ENCODE measurements around the gene CCT8L2.
"Not testable (repeated sequence)": the region's sequence is repeated elsewhere in the genome, so short reads cannot be mapped to it uniquely, and the experiment has no call there.

The CCT8L2 gene

DNA sequence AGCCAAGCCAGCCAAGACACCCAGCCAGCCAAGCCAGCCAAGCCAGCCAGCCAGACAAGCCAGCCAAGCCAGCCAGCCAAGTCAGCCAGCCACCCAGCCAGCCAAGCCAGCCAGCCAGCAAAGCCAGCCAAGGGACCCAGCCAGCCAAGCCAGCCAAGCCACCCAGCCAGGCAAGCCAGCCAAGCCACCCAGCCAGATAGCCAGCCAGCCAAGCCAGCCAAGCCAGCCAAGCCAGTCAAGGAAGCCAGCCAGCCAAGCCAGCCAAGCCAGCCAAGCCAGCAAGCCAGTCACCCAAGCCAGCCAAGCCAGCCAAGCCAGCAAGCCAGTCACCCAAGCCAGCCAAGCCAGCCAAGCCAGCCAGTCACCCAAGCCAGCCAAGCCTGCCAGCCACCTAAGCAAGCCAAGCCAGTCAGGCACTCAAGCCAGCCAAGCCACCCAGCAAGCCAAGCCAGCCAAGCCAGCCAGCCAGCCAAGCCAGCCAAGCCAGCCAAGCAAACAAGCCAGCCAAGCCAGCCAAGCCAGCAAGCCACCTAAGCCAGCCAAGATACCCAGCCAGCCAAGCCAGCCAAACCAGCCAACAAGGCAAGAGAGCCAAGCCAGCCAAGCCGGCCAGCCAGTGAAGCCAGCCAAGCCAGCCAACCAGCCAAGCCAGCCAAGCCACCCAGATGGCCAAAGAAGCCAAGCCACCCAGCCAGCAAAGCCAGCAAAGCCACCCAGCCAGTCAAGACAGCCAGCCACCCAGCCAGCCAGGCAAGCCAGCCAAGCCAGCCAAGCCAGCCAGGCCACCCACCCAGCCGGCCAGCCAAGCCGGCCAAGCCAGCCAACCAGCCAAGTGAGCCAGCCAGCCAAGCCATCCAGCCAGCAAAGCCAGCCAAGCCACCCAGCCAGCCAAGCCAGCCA, 33.3 kb downstream of the CCT8L2 start:
- DNase-seq (ENCODE audit: low read depth in 3 of 3) = no peak

DNA sequence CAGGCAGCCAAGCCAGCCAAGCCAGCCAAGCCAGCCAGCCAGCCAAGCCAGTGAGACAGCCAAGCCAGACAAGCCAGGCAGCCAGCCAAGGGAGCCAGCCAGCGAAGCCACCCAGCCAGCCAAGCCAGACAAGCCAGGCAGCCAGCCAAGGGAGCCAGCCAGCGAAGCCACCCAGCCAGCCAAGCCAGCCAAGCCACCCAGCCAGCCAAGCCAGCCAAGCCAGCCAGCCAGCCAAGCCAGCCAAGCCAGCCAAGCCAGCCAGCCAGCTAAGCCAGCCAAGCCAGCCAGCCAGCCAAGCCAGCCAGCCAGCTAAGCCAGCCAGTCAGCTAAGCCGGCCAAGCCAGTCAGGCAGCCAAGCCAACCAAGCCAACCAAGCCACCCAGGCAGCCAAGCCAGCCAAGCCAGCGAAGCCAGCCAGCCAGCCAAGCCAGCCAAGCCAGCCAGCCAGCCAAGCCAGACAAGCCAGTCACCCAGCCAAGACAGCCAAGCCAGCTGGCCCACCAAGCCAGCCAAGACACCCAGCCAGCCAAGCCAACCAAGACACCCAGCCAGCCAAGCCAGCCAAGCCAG, 34.1 kb downstream of the CCT8L2 start:
- DNase-seq (ENCODE audit: low read depth in 3 of 3) = not testable (repeated sequence)

DNA sequence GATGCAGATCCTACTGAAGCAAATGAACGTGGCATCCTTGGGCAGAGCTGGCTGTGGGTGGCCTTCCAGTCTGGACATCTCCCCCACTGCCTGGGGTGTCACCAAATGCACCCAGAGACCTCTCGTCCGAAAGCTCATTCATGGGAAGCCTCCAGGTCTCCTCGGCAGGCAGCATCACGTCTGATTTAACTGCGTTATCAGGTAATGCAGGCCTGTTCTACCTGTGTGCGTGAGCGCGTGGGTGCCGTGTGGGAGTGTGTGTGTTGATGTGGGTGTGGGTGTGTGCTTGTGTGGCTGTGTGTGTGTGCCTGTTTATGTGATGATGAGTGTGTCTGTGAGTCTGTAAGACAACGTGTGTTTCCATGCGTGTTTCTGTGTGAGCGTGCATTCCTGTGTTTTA, 35.1 kb downstream of the CCT8L2 start:
- DNase-seq (ENCODE audit: low read depth in 3 of 3) = not testable (repeated sequence)

DNA sequence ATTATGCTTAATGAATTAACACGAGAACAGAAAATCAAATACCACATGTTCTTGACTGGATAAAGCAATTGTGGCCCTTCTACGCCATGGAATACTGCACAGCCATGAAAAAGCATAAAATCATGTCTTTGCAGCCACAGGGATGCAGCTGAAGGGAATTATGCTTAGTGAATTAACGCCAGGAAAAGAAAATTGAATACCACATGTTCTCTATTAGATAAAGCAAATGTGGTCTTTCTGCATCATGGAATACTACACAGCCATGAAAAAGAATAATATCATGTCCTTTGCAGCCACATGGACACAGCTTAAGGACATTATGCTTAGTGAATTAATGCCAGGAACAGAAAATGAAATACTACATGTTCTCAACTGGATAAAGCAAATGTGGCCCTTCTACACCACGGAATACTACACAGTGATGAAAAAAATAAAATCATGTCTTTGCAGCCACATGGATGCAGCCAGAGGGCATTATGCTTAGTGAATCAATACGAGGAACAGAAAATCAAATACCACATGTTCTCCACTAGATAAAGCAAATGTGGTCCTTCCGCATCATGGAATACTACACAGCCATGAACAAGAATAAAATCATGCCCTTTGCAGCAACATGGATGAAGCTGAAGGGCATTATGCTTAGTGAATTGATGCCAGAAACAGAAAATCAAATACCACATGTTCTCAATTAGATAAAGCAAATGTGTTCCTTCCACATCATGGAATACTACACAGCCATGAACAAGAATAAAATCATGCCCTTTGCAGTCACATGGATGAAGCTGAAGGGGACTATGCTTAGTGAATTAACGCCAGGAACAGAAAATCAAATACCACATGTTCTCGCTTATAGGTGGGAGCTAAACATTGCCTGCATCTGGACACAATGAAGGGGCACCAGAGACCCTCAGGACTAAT, 37.3 kb downstream of the CCT8L2 start:
- DNase-seq (ENCODE audit: low read depth in 3 of 3) = not testable (repeated sequence)

DNA sequence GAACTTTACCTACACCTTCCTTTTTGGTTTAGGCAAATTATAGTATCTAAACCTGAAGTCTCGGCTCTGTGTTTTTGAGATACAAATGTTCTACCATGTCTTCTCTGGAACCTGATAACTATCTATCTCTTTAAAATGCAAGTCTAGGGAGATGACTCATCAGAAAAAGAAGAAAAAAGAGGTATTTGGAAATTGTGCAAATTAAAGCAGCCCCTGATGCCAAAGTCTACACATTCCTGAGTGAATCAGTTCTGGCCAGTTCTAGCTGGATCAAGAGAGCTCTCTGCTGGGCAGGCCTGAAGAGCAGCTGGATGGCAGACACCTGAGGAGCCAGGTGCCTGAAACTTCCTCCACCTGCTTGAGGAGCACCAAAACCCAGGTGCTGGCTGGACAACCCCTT, 49.3 kb downstream of the CCT8L2 start:
- DNase-seq (ENCODE audit: low read depth in 3 of 3) = not testable (repeated sequence)
